ENCODE results near the gene MCC.

GRCh38 chr5:113259034-113259433, 229.2 kb downstream of the MCC start:
- TF ChIP-seq SP1 (IDR thresholded peaks at IDR 0.05) (no peak), FOXA1 (IDR thresholded peaks at IDR 0.05) (no peak)
